GM21786 (cell line): Measurements from ENCODE around the gene PRELP.

Source experiments
- ATAC-seq: cut with Tn5 transposase; IDR thresholded peaks from one replicate; pipeline ENCODE4 v1.9.1; 2021; ENCODE audit not compliant: unreplicated experiment

The PRELP gene

GRCh38 chr1:203521074-203521794 is 45.6 kb downstream of the PRELP start:
- ATAC-seq: no peak

DNA sequence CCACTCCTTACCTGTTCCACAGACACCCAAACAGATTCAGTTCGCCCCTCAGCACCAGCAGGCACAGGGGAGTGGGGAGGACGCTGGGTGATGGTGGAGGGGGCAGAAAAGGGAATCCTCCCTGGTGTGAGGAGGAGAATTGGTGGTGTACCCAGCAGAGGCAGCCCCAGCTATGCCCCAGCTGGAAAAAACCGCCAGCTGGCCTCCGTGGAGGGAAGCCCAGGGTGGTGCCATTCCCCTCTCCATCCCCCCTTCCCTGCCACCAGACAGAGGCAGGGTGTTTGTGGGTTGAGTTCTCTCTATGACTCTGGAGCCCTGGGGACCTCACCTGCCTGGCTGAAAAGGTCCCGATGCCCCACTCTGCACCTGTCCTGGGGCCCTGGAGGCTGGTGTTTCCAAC is 46.2 kb downstream of the PRELP start:
- ATAC-seq: no peak

- no peak for ATAC-seq
Observed at GRCh38 chr1:203522237-203522636, 46.6 kb downstream of the PRELP start.

DNA sequence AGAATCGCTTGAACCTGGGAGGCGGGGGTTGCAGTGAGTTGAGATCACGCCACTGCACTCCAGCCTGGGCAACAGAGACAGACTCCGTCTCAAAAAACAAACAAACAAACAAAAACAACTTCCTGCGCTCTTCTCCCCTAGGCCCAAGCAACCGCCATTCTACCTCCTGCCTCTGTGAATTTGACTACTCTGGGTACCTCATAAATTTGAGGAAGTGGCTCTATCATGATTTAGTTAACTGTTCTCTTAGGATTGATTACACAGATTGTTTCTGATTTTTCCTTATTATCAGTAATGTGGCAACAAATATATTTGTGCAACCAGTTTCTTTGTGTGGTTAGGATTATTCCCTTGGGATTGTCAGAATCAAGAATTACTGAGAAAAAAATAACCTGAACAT is 48.1 kb downstream of the PRELP start:
- no peak for ATAC-seq

GRCh38 chr1:203524152-203524551 is 48.5 kb downstream of the PRELP start:
- no peak for ATAC-seq

DNA sequence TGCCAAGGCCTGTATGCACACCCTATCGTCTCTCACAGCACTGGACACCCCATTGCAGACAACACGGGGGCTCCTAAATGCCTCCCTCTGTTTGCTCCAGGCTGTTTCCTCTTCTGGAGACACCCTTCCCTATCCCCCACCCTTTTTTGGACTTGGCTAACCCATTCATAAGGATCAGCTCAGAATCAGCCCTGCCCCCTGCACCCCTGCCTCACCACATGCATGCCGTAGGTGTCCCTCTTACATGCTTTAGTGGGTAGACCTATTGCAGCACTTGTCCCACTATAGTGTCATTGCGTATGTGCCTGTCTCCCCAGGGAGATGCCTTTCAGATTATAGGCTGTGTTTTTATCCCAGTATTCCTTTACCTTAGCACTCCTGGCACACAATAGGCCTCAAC is 49.2 kb downstream of the PRELP start:
- no peak for ATAC-seq

- ATAC-seq: no peak
Observed at GRCh38 chr1:203525685-203526084, 50.1 kb downstream of the PRELP start.

DNA sequence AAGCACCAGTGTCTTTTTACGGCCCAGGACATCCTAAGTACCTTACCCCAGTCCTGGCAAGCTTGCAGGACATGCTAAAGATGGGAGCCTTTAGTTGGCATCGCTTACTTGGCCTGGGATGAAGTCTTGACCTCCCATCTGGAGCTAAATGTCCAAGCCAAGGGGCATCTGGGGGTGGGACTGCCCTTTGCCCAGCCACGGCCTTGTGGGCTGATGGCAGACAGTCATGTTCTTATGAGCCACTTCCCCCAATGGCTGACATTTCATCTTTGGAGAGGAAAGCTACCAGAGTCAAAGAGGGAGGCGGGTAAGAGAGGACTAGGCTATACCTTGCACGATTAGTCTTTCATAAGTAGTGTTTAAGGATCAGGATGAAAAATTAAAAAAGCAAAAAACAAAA is 50.5 kb downstream of the PRELP start:
- ATAC-seq: no peak

DNA sequence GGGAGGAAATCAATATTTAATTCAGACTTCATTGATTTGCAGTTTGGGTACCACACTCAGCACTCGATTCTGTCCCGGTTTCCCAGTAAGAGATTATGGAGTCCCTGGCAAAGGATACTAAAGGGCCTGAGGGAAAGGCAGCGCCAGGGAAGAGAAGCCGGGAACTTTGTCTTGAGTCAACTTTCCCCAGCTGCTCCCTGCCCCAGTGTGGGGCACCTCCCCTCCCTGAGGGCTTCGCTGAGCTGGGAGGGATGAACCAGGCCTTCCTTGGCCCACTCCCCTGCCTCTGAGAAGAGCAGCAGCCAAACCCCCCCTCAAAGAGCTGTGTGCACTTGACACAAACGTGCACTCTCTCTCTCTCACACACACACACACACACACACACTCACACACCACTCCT is 51.0 kb downstream of the PRELP start:
- no peak for ATAC-seq

GRCh38 chr1:203527013-203527412 is 51.4 kb downstream of the PRELP start:
- ATAC-seq: no peak

- ATAC-seq: no peak
Observed at GRCh38 chr1:203528063-203528462, 52.5 kb downstream of the PRELP start.

DNA sequence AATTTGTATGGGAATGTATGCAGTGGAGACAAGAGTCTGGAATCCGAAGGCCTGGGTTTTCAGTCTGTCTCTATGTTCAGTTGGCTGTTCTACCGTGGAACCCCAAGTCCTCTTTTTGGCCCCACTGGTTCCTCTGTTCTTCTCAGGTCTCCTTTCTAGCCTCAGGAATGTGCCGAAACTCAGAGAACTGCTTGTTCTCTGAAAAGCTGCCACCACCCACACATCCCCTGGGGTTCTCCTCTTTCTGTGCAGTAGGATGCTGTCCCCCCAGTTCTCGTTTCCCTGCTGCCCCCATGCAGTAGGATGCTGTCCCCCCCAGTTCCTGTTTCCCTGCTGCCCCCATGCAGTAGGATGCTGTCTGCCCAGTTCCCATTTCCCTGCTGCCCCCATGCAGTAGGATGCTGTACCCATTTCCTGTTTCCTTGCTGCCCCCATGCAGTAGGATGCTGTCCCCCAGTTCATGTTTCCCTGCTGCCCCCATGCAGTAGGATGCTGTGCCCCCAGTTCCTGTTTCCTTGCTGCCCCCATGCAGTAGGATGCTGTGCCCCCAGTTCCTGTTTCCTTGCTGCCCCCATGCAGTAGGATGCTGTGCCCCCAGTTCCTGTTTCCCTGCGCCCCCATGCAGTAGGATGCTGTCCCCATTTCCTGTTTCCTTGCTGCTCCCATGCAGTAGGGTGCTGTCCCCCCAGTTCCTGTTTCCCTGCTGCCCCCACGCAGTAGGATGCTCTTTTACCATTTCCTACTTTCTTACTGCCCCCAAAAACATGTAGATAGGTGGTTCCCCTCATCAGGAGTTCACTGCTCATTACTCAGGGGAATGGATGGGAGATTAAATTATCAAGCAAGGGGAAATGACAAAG is 53.6 kb downstream of the PRELP start:
- no peak for ATAC-seq

DNA sequence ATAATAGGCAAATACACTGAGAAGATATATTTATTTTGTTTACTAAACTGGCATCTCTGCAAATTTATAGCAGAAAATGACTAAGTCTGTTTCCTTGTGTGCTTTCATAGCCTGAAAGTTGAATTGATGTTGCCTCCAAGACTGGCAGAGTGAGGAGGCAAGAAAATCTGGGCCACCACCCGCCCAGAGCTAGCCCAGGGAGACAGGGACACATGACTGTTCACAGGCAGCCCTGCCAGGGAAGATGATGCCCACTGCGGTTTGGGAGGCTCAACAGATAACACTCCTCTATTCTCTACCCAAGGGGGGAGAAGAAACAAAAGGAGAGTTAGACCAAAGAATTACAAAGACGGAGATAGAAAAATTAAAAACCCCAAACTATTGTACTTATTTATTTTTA is 55.5 kb downstream of the PRELP start:
- no peak for ATAC-seq

- ATAC-seq: no peak
Observed at GRCh38 chr1:203534012-203534411, 58.4 kb downstream of the PRELP start.

- ATAC-seq: no peak
Observed at GRCh38 chr1:203534526-203534925, 58.9 kb downstream of the PRELP start.

DNA sequence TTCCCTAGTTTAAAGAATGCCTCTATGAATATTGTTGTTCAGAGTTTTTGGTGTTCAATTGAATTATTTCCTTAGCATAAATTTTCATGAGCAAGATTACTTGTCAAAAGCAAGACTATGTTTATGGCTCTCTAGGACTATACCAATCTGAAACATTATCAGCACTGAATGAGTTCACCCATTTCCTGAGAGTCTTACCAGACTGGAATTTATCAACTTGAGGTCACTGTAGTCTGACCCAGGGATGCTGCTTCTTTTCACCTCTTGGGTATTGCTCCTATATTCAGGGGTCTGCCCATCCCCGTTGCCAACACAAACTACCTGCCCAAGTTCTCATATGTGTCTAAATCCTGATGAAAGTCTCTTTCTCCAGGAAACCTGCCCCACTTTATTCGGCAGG is 61.0 kb downstream of the PRELP start:
- no peak for ATAC-seq

DNA sequence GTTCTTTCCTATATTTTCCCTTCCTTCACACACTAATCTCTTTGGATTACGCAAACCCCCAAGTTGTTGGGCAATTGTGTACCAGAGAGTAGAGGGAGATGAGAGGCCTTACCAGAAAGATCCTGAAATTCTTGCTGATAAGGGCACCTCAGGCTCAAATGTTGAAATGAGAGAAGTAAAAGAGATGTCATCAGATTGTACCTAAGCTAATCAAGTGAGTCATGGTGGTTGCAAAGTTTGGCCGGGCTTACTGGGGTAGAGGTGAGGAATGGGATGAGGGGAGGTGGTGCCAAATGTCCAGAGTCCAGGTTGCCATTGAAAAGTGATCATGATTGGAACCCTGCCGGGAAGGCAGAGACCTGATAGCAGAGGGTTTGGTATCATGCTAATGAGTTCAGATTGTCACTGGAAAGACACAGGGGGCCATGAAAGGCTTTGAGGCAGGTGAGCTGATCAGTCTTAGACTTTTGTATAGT is 61.4 kb downstream of the PRELP start:
- no peak for ATAC-seq

DNA sequence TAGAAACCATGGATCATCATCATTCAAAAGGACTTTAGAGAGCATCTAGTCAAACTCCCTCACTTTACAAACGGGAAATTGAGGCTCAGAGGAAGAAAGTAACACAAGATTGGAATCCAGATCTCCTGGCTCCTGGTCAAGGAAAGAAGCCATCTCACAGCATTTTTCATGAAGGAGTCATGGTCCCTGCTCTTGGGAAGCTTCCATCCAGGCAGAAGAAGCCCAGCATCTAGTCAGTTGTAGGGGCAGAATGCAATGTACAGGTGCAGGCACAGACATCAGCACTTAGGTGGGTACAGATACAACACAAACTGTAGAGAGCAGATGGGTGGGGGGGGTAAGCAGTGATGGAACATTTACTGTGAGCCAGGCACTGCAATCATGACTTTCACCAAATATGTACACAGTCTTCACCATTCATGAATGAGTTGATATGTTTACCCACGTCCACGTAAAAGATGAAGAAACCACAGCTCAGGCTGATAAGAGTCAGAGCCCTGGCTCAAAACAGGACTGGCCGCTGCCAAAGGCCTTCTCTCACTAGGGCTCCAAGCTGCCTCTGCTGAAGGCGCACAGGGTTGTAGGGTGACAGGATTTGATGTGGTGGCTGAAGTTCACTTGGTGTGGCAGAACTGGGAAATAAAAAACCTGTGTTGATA is 62.3 kb downstream of the PRELP start:
- no peak for ATAC-seq

- ATAC-seq: no peak
Observed at GRCh38 chr1:203538726-203539125, 63.1 kb downstream of the PRELP start.

GRCh38 chr1:203539831-203540546 is 64.4 kb downstream of the PRELP start:
- ATAC-seq: no peak
